GM12892 (cell line): ENCODE data around the gene RGS1. TPM values are rescaled to one million over a fixed set of nuclear protein-coding genes. Genes with fewer than 3 reads are reported as not detected.
"Not testable (repeated sequence)": the region's sequence is repeated elsewhere in the genome, so short reads cannot be mapped to it uniquely, and the experiment has no call there.

Experiments
- DNase-seq: peaks from one replicate; pipeline ENCODE4 v3.0.0; 2011; ENCODE audit not compliant: insufficient read length
- FAIRE-seq: peaks from 2 replicates; lab custom pipeline; 2011; peaks lifted over from hg19 to GRCh38; lab: Jason Lieb, UNC
- POLR2A ChIP-seq: IDR thresholded peaks from 2 replicates; pipeline ENCODE4 v1.6.1; 2011; ENCODE audit warnings: low read depth, low read length, control low read depth
- POLR2AphosphoS5 ChIP-seq: IDR thresholded peaks from 2 replicates; pipeline ENCODE4 v1.6.1; 2011; ENCODE audit warnings: low read depth, low read length, control low read depth
- TAF1 ChIP-seq: IDR thresholded peaks from 2 replicates; pipeline ENCODE4 v1.6.1; 2011; ENCODE audit warnings: low read depth, mild to moderate bottlenecking, control low read depth, low read length, borderline replicate concordance
- polyA plus RNA-seq: library from polyadenylated mRNA; unstranded; fragments of >200 nt; gene quantifications from one replicate; pipeline ENCODE4 v1.2.1, GENCODE V29; 2012; ENCODE audit warnings: missing spikeins, inconsistent platforms; ENCODE audit not compliant: missing spikeins

The RGS1 gene, protein sequence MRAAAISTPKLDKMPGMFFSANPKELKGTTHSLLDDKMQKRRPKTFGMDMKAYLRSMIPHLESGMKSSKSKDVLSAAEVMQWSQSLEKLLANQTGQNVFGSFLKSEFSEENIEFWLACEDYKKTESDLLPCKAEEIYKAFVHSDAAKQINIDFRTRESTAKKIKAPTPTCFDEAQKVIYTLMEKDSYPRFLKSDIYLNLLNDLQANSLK
- 434 TPM for polyA plus RNA-seq

DNA sequence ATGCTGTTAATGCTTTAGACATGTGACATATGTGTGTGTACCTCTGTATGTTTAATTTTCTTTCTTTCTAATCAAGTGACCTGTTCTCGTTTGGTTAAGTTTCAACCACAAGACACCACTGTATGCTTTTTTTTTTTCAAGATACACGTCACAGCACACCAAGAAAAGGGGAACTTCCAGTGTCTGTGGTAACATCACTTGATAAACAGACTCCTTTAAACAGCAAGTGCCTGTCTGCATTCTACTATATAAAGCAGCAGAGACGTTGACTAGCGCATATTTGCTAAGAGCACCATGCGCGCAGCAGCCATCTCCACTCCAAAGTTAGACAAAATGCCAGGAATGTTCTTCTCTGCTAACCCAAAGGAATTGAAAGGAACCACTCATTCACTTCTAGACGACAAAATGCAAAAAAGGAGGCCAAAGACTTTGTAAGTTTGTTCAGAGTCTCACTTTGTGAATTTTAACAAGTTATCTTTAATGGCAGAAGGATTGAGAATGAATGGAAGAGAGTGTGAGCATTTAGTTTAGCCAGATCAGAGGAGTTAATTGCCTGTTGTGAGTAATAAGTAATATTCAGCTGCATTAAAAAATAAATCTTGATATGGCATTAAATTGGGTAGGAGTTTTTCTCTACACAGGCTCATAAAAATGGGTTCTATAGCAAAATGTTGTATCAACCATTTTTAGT is at the start of gene RGS1:
Gene RGS1, plus strand, starts transcription at position 275 of the 691 bp plus-strand sequence. Its CDS starts 20 bp downstream, at position 295.
- peak; percentile 100 for TF ChIP-seq POLR2A
- peak; percentile 100 for TF ChIP-seq POLR2AphosphoS5
- peak; percentile 96 for TF ChIP-seq TAF1
- FAIRE-seq, result peak; percentile 91
- no peak for DNase-seq

DNA sequence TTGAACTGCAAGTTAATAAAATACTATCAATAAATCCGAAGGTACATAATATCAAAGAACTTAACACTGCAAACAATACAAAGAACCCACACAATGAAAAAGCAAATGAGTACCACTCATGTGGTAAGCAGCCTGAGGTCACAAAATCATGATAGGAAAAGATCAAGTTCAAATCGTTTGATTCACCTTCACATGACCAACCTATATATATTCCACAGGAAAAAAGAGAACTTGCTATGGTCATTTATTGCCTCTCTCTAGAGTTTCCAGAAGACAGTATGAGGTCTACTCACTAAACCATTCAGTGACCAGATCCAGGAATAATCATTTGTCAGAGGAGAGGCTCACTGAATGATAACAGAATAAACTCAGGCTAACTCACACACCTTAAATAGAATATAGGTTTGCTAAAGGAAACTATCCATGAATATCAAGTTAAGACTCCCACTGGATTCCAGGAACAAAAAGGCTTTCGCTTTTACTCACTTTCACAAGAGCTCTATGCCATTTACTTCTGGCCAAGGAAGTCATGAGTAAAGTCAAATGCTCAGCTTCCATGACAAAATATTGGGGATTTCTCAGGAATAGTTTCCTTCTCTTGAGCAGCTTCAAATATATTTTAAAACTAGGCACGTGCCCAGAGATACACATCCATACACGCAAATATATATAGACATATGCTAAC is 48.3 kb upstream of the RGS1 start:
- TF ChIP-seq POLR2AphosphoS5, result no peak
- no peak for TF ChIP-seq TAF1
- no peak for TF ChIP-seq POLR2A
- DNase-seq, result no peak
- peak; percentile 70 for FAIRE-seq

DNA sequence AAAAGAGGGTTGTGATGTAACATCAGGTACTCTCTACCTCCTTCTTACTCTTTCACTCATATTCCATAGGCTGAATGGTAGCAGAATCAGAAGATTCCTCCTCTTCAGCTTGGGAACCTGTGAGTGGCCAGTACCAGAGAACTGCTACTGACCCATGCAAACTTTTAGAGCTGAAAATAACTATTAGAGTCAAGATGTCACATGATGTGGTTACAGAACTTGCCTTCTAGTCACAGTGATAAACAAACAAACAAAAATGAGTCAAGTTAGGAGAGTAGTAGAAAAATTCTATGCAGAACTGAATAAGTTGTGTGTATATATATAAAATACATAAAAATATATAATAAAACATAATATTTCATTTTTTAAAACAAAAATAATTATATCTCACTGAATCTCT is 47.6 kb upstream of the RGS1 start:
- no peak for DNase-seq

DNA sequence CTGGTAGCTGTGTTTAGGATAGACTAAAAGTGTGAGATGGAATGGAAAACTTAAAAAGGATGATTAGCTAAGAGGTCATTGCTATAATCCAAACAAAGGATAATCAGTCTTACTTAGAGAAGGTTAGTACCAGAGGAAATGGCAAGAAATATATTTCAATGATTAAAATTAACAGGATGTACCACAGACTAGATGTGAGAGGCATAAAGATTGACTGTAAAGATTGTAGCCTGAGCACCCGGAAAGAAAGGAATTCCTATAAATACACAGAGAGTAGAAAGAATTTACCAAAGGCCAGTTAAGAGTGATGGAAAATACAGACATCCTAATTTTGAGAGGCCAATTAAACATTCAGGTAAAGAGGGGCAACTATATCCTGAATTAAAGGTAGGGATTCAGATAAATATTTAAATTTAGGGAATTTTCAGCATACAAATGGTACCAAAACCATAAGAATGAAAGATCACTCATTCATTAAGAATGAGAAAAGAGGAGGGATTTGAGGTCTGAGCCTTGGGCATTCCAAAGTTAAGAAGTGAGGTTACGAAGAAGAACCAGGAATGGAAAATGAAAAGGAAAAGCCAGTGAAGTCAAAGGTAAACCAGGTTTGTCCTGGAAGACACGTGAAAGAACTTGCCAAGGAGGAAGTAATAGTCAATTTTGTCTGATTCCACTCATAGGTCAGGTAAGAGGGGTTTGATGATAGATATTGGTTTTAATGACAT is 46.4 kb upstream of the RGS1 start:
- FAIRE-seq, result peak; percentile 70

More for the DNA sequence above, 47.6 kb upstream of the RGS1 start:
- no peak for FAIRE-seq
- TF ChIP-seq POLR2A (no peak), POLR2AphosphoS5 (no peak), TAF1 (no peak)

DNA sequence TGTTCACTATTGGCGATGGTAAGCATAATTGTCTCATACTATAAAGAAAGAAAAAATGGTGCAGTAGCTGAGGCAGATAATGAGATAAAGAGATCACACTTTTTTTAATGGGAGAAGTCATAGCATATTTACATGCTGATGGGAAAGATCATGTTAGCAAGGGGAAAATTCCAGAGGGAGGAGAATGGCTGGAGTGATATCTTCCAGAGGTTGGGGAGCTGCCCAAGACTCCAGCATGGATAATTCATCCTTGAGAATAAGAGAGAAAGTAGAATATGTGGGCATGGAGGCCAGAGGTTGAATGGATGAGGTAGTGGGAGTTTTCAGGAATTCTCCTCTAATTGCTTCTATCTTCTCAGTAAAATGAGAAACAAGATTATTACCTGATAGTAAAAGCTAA is 45.8 kb upstream of the RGS1 start:
- no peak for FAIRE-seq
- TF ChIP-seq POLR2A, result no peak
- no peak for TF ChIP-seq TAF1
- TF ChIP-seq POLR2AphosphoS5, result no peak

More for the DNA sequence above, 46.4 kb upstream of the RGS1 start:
- DNase-seq, result no peak
- TF ChIP-seq POLR2AphosphoS5 (no peak), TAF1 (no peak), POLR2A (no peak)

DNA sequence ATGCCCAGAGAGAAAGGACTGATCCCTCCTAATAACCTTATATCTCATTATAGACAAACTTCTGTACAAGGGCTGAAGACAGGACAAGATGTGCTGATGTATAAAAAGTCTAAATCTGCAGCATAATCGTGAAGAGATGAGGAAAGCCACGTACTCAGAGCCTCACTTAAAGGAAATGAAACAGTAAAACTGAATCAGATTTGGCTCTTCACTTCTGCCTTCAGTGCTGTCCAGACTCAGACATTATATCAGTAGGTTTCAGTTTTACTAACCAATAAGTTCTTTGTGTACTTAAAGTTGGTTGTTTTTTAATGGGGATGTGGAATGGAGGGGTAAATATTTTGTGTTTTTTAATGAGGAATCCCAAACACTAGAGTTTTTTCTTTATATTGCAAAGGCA is 45.3 kb upstream of the RGS1 start:
- FAIRE-seq (peak; percentile 96), DNase-seq (no peak)
- TF ChIP-seq POLR2A (no peak), POLR2AphosphoS5 (0 out of 2 replicates have a peak, but pooled peaks have one; percentile 30)

More for the DNA sequence above, 45.8 kb upstream of the RGS1 start:
- DNase-seq, result no peak

DNA sequence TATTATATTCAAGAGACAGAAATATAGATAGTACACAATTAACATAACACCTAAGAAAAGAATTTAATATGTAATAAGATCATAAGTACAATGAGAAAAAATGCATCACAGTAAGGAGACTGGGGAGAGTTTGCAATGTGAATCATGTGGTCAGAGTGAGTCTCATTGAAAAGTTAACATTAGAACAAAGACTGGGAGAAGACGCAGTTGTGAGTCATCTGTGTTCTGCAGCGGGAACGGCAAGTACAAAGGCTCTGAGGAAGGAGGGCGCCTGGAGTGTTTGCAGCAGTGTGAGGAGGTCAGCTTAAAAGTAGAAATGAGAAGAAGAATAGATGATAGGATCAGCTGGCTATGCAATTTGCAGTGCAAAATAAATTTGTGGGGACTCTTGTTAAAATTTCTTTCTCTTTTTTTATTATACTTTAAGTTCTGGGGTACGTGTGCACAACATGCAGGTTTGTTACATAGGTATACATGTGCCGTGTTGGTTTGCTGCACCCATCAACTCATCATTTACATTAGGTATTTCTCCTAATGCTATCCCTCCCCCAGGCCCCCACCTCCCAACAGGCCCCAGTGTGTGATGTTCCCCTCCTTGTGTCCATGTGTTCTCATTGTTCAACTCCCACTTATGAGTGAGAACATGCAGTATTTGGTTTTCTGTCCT is 44.4 kb upstream of the RGS1 start:
- not testable (repeated sequence) for DNase-seq, FAIRE-seq

DNA sequence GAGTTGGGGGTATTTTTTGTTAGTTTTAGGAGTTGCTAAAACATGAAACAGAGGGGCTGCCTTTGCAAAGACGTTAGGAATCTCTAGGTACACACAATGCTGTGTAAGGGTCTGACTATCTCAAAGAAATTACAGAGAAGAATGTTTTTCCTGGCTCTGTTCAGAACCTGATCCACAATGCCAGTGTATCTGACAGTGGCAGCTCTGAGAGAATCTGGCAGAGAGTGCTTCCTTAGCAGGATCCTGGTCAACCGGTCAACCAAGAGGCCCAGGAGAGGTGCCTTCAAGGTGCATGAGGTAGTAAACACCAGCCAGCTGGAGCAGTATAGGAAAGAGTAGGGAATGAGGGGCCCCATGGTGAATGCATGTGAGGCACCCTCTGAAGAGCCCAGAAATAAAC is 40.9 kb upstream of the RGS1 start:
- no peak for DNase-seq
- TF ChIP-seq POLR2AphosphoS5 (no peak), POLR2A (no peak), TAF1 (no peak)
- no peak for FAIRE-seq

DNA sequence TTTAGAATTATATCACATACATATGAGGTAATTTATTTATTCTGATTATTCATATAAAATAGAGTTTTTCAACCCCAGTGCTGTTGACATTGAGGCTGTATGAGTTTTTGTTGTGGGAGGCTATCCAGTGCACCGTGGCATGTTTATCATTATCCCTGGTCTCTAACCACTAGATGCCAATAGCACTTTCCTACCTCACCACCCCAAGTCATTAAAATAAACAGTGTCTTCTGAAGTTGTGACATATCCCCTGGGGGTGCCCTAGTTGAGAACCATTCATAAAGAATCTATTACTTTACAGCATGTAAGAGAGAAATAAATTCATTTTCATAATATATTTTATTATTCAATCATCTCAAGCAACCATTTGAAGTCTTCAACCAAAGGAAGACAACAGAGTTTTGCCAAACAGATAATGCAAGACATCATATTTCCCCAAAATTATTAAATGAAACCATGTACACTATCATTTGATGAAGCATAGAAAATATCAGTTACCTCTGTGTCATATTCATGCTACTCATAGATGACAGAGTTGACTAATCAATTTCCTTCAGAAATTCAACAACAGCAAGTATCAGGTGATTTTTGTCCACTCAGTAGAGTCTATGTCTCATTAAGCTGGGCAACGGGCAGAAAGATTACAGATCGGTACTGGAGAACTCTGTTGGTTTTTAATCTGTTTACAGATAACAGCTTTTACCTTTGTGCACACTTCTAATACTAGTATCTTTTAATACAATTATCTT is 39.5 kb upstream of the RGS1 start:
- no peak for FAIRE-seq
- no peak for TF ChIP-seq POLR2AphosphoS5
- TF ChIP-seq TAF1, result no peak
- no peak for TF ChIP-seq POLR2A
- no peak for DNase-seq

DNA sequence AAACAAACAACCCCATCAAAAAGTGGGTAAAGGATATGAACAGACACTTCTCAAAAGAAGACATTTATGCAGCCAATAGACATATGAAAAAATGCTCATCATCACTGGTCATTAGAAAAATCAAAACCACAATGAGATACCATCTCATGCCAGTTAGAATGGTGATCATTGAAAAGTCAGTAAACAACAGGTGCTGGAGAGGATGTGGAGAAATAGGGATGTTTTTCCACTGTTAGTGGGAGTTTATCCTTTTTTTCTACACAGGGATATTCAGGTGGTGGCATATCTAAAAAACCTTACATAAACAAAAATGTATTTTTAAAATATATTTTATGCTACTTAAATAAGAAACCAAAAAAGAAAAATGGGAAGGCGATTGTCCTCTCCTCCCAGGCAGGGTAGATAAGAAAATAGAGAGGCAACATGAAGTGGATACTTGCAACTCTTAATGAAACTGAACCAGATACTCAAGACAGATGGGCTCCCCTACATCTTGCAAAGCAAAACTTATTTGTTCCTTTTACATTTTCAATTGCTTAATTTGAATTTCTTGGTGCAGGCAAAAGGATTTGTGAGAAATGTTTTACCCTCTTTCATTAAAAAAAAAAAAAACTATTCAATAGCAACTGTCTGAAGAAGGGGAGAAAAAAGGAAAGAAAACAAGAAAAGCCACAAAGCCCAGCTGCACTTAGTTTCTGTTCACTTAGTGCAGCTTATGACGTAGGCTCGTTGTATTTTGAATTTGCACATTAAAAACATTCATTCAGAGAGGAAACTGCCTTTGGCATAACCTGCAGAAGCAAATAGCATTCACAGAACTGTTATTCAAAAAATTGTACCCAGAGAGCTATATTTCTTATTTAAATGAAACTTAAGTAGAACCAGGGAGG is 36.9 kb upstream of the RGS1 start:
- FAIRE-seq, result peak; percentile 94
- TF ChIP-seq POLR2AphosphoS5 (no peak), TAF1 (no peak), POLR2A (no peak)
- no peak for DNase-seq
